Measurements from ENCODE around the gene LYL1.

Gene LYL1

DNA sequence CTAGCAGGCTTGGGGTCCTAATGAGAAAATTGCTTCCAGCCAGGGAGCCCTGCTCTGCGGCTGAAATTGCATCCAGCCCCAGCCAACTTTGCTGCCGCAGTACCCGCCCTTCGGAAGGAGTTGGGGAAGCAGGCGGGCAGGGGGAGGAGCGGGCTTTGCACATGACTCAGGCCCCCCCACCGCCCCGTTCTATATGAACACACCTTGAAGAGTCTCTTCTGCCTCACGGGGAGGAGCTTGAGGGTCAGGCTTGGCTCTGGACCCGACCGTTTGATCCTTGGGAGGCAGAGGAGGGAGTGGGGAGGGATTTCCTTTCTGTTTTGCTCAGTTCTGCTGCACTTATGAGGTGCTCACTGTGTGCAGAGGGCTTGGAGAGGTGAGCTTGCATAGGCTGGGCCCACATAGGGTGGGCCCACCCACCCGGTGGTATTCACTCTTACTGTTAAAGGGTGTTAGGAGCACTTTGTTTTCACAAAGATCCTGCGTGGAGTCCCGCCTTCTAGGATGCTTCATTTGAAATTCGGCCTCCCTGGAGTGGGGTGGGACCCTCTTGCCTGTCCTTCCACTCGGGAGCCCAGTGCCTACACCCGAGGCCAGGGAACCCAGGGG, 46.5 kb downstream of the LYL1 start:
- Histone ChIP-seq H3K9me3 (ENCODE audit: insufficient read depth, low read depth, low read length) (no peaks in the 10 kb centered on the region), H3K4me1 (ENCODE audit: insufficient read depth, low read length) (peaks cover 66% of the 10 kb centered on the region), H3K27me3 (ENCODE audit: insufficient read depth, low read length) (peaks cover 99% of the 10 kb centered on the region), H3K36me3 (ENCODE audit: insufficient read depth, low read length) (no peaks in the 10 kb centered on the region), H3K9ac (ENCODE audit: low read depth, low read length) (no peak overlapping the region), H3K4me3 (ENCODE audit: low read length) (peak overlapping the region; percentile 34), H3K27ac (ENCODE audit: low read depth, low read length) (no peak overlapping the region)
- WGBS: 11% methylated on average over 15 of the region's 17 CpGs

DNA sequence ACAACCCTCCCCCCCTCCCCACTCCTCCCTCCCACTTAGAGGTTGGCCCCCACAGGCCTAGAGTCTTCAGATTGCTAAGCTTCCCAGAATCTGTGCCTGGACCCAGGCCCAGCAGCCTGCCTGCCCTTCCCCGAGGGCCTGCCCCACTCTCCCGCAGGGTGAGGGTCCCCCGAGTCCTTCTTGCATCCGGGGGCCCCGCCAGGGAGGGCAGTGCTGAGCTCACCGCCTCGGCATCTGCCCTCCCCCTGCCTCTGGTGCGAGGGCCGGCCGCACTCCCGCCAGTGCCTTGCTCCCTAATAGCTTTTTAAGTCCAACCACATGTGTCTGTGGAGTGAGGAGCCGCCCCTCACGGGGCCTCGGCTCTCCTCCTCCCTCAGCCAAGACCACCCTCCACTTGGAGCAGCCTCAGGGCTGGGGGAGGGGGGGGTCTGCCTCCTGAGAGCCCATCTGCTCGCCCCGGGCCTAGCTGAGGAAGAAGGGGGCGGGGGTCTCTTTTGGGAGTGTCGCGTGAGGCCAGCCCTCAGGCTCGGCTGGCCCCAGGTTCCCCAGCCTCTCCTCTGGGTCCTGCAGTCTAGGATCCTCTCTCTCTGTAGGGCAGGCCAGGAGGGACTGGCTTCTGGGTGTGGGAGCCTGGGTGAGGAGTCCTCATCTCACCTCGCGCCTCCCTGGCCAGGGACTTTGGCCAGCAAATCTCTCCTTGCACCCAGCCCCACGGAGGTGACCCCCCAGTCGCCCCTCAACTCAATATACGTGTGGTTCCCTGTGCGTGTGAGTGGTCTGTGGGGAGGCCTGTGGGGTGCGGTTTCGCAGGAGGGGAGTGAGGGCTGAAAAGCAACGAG, 47.2 kb downstream of the LYL1 start:
- Histone ChIP-seq H3K27ac (ENCODE audit: low read depth, low read length) (no peak overlapping the region), H3K36me3 (ENCODE audit: insufficient read depth, low read length) (no peaks in the 10 kb centered on the region), H3K27me3 (ENCODE audit: insufficient read depth, low read length) (peaks cover 99% of the 10 kb centered on the region), H3K4me1 (ENCODE audit: insufficient read depth, low read length) (peaks cover 60% of the 10 kb centered on the region), H3K4me3 (ENCODE audit: low read length) (peak overlapping the region; percentile 34), H3K9ac (ENCODE audit: low read depth, low read length) (no peak overlapping the region), H3K9me3 (ENCODE audit: insufficient read depth, low read depth, low read length) (no peaks in the 10 kb centered on the region)
- WGBS: 3% methylated on average over 28 of the region's 29 CpGs

- 29% methylated on average over 11 of the region's 11 CpGs for WGBS
- H3K9me3 ChIP-seq (ENCODE audit: insufficient read depth, low read depth, low read length): no peaks in the 10 kb centered on the region
- no peaks in the 10 kb centered on the region for H3K36me3 ChIP-seq (ENCODE audit: insufficient read depth, low read length)
- peaks cover 57% of the 10 kb centered on the region for H3K4me1 ChIP-seq (ENCODE audit: insufficient read depth, low read length)
- H3K27ac ChIP-seq (ENCODE audit: low read depth, low read length): no peak overlapping the region
- H3K4me3 ChIP-seq (ENCODE audit: low read length): peak overlapping the region; percentile 7; the same call in 1 of the 2 replicates
- H3K27me3 ChIP-seq (ENCODE audit: insufficient read depth, low read length): peaks cover 99% of the 10 kb centered on the region
- no peak overlapping the region for H3K9ac ChIP-seq (ENCODE audit: low read depth, low read length)
These were observed 47.9 kb downstream of the LYL1 start for GRCh38 chr19:13054626-13055212.

GRCh38 chr19:13053761-13054625, 48.7 kb downstream of the LYL1 start:
- 33% methylated on average over 17 of the region's 17 CpGs for WGBS
- H3K9me3 ChIP-seq (ENCODE audit: insufficient read depth, low read depth, low read length): no peaks in the 10 kb centered on the region
- peaks cover 99% of the 10 kb centered on the region for H3K27me3 ChIP-seq (ENCODE audit: insufficient read depth, low read length)
- H3K9ac ChIP-seq (ENCODE audit: low read depth, low read length): no peak overlapping the region
- H3K4me3 ChIP-seq (ENCODE audit: low read length): peak overlapping the region; percentile 7; the same call in 1 of the 2 replicates
- no peak overlapping the region for H3K27ac ChIP-seq (ENCODE audit: low read depth, low read length)
- peaks cover 52% of the 10 kb centered on the region for H3K4me1 ChIP-seq (ENCODE audit: insufficient read depth, low read length)
- no peaks in the 10 kb centered on the region for H3K36me3 ChIP-seq (ENCODE audit: insufficient read depth, low read length)

DNA sequence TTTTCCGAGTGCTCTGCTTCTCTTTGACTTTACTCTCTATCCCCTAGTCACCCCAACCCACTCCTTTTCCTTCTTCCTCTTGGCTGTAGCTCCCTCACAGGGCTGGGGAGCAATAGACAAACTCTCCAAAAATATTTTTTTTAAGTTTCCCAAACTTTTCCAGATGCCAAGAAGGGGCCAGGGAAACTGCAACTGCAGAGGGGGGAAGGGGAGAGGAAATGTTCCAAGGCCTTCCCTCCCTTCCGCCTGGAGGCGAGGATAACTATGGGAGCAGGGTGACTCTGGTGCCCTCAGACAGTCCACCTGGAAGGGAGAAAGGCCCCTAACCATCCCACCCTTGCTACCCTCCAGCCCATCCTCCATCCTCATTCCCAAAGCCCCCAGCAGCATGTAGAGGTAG, 49.4 kb downstream of the LYL1 start:
- no peak overlapping the region for H3K4me3 ChIP-seq (ENCODE audit: low read length)
- H3K9ac ChIP-seq (ENCODE audit: low read depth, low read length): no peak overlapping the region
- H3K9me3 ChIP-seq (ENCODE audit: insufficient read depth, low read depth, low read length): no peaks in the 10 kb centered on the region
- 77% methylated on average over 3 of the region's 3 CpGs for WGBS
- no peak overlapping the region for H3K27ac ChIP-seq (ENCODE audit: low read depth, low read length)
- H3K27me3 ChIP-seq (ENCODE audit: insufficient read depth, low read length): peaks cover 99% of the 10 kb centered on the region
- H3K36me3 ChIP-seq (ENCODE audit: insufficient read depth, low read length): no peaks in the 10 kb centered on the region
- peaks cover 48% of the 10 kb centered on the region for H3K4me1 ChIP-seq (ENCODE audit: insufficient read depth, low read length)

DNA sequence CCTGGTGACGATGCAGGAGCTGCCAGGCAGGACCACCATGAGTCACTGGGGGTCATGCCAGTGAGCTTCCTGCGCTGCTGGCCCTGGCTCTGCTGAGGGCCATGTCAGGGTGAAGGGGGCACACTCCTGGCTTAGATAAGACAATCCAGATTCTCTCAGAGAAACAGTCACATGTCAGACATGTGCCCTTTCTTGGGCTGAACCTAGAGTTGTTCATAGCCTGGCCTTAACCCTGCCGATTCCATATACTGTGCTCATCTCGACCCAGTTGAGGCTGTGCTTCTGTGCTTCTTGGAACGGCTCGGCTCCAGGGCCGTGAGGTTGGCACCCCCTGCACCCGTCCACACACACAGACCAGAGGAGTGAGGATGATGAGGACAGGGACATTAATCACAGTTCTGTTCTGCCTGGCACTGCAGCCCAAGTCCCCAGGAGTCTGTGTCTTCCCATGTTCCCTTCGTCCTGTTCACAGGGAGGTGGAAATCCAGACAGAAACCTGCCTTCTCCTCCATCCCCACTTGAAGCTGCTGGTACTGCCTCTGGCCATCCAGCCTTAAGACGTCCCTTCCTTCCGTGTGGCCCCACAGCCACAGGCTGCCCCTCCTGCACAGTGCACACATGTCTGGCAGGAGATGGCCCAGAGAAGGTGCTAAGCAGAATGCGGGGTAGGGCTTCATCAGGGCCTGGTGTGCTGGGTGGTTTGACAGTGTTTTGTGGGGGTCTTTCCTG, 50.0 kb downstream of the LYL1 start:
- Histone ChIP-seq H3K9me3 (ENCODE audit: insufficient read depth, low read depth, low read length) (no peaks in the 10 kb centered on the region), H3K4me1 (ENCODE audit: insufficient read depth, low read length) (peaks cover 46% of the 10 kb centered on the region), H3K4me3 (ENCODE audit: low read length) (no peak overlapping the region), H3K9ac (ENCODE audit: low read depth, low read length) (no peak overlapping the region), H3K27me3 (ENCODE audit: insufficient read depth, low read length) (peaks cover 99% of the 10 kb centered on the region), H3K36me3 (ENCODE audit: insufficient read depth, low read length) (no peaks in the 10 kb centered on the region), H3K27ac (ENCODE audit: low read depth, low read length) (no peak overlapping the region)
- 79% methylated on average over 12 of the region's 12 CpGs for WGBS

DNA sequence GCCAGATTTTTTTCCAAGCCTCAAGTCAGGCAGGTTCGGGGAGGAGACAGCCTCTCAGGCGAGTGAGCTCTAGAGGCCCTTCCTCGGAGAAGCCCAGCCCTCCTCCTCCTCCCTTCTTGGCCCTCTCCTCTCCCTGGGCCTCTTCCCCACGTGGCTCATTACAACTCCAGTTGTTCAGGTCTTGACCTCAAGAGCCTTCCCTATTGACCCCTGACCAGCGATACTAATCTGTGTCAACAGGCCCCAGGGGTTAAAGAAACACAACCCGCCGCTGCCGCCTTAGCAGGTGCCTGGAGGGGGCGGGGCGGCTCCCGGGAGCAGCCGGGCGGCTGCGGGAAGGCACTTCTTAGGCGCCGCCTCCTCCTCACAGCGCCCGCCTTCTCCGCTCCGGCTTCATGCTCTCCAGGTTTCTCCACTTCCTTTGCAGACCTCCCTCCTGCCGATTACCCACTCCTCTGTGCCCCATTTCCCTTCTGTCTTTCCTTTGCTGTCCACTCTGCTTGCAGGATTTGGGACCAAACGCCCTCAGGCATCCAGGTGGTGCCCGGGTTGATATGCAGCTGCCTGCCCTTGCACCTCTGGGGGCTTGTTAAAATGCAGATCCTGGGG, 51.0 kb downstream of the LYL1 start:
- H3K9ac ChIP-seq (ENCODE audit: low read depth, low read length): no peak overlapping the region
- WGBS: under 1% methylated on average over 23 of the region's 23 CpGs
- peaks cover 36% of the 10 kb centered on the region for H3K4me1 ChIP-seq (ENCODE audit: insufficient read depth, low read length)
- H3K27ac ChIP-seq (ENCODE audit: low read depth, low read length): no peak overlapping the region
- H3K36me3 ChIP-seq (ENCODE audit: insufficient read depth, low read length): no peaks in the 10 kb centered on the region
- peaks cover 99% of the 10 kb centered on the region for H3K27me3 ChIP-seq (ENCODE audit: insufficient read depth, low read length)
- H3K9me3 ChIP-seq (ENCODE audit: insufficient read depth, low read depth, low read length): no peaks in the 10 kb centered on the region
- H3K4me3 ChIP-seq (ENCODE audit: low read length): peak overlapping the region; percentile 15

DNA sequence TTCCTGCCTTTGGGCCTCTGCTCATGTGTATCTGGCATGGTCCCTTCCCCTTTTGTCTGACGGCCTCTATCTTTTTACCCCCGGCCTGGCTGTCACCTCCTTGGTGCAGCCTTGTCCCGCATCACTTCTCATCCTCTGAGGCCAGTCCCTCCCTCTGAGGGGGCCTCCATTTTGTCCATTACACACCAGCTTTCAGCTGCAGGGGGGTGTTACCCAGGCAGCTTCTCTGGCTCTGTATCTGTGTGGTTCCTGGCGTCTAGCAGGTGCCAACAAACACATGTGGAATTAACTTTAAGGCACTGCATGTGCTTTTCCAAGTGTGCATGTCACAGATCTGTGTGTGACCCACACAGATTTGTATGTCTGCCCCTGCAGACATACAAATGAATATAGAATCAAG, 52.4 kb downstream of the LYL1 start:
- Histone ChIP-seq H3K4me1 (ENCODE audit: insufficient read depth, low read length) (peaks cover 26% of the 10 kb centered on the region), H3K4me3 (ENCODE audit: low read length) (no peak overlapping the region), H3K9me3 (ENCODE audit: insufficient read depth, low read depth, low read length) (no peaks in the 10 kb centered on the region), H3K36me3 (ENCODE audit: insufficient read depth, low read length) (no peaks in the 10 kb centered on the region), H3K27me3 (ENCODE audit: insufficient read depth, low read length) (peaks cover 99% of the 10 kb centered on the region), H3K27ac (ENCODE audit: low read depth, low read length) (no peak overlapping the region), H3K9ac (ENCODE audit: low read depth, low read length) (no peak overlapping the region)
- WGBS: 74% methylated on average over 4 of the region's 4 CpGs
